H9 (cell line): ENCODE measurements around the gene KLHL2. TPM values are rescaled to one million over a fixed set of nuclear protein-coding genes. Genes with fewer than 3 reads are reported as not detected.

Experiments
- DNase-seq: peaks from one replicate; pipeline ENCODE4 v3.0.0-alpha.2; 2017
- H2AFZ ChIP-seq: one replicate; pipeline ENCODE4 v1.6.1; 2013; ENCODE audit warnings: mild to moderate bottlenecking, low read length, control low read depth, moderate library complexity
- H2AK5ac ChIP-seq: 2 replicates; pipeline ENCODE4 v1.6.1; 2013; ENCODE audit warnings: low read length, control low read depth, mixed read lengths; ENCODE audit not compliant: insufficient read length
- H2BK120ac ChIP-seq: one replicate; pipeline ENCODE4 v1.6.1; 2013; ENCODE audit warnings: low read depth, mild to moderate bottlenecking, low read length, control low read depth, inconsistent platforms; ENCODE audit not compliant: poor library complexity, severe bottlenecking
- H2BK12ac ChIP-seq: 2 replicates; pipeline ENCODE4 v1.6.1; 2013; ENCODE audit warnings: low read length, control low read depth, mixed read lengths, low read depth; ENCODE audit not compliant: insufficient read length
- H2BK15ac ChIP-seq: 2 replicates; pipeline ENCODE4 v1.6.1; 2013; ENCODE audit warnings: low read depth, low read length, control low read depth
- H2BK20ac ChIP-seq: one replicate; pipeline ENCODE4 v1.6.1; 2013; ENCODE audit warnings: low read depth, mild to moderate bottlenecking, low read length, control low read depth, inconsistent platforms; ENCODE audit not compliant: poor library complexity, severe bottlenecking
- H2BK5ac ChIP-seq: 2 replicates; pipeline ENCODE4 v1.6.1; 2013; ENCODE audit warnings: low read length, control low read depth, mixed read lengths; ENCODE audit not compliant: insufficient read length
- H3K14ac ChIP-seq: 2 replicates; pipeline ENCODE4 v1.6.1; 2013; ENCODE audit warnings: low read length, control low read depth; ENCODE audit not compliant: insufficient read depth
- H3K18ac ChIP-seq: 2 replicates; pipeline ENCODE4 v1.6.1; 2013; ENCODE audit warnings: low read depth, mild to moderate bottlenecking, mixed read lengths, low read length, control low read depth; ENCODE audit not compliant: insufficient read length
- H3K23ac ChIP-seq: 2 replicates; pipeline ENCODE4 v1.6.1; 2013; ENCODE audit warnings: low read length, control low read depth, mixed read lengths, low read depth; ENCODE audit not compliant: insufficient read length
- H3K23me2 ChIP-seq: 2 replicates; pipeline ENCODE4 v1.6.1; 2013; ENCODE audit warnings: low read depth, mild to moderate bottlenecking, mixed read lengths, low read length, control low read depth; ENCODE audit not compliant: insufficient read length, poor library complexity, severe bottlenecking
- H3K27ac ChIP-seq: 2 replicates; pipeline ENCODE4 v1.5.1; 2013; ENCODE audit warnings: low read length, control low read depth, mixed read lengths, low read depth; ENCODE audit not compliant: insufficient read length
- H3K27me3 ChIP-seq: 2 replicates; pipeline ENCODE4 v1.6.1; 2013; ENCODE audit warnings: low read length, control low read depth, inconsistent platforms; ENCODE audit not compliant: insufficient read depth
- H3K4ac ChIP-seq: 2 replicates; pipeline ENCODE4 v1.6.1; 2013; ENCODE audit warnings: low read depth, mild to moderate bottlenecking, control low read depth, inconsistent platforms, low read length, moderate library complexity
- H3K4me1 ChIP-seq: 2 replicates; pipeline ENCODE4 v1.6.1; 2013; ENCODE audit warnings: low read length, control low read depth, inconsistent platforms; ENCODE audit not compliant: insufficient read depth
- H3K4me2 ChIP-seq: 2 replicates; pipeline ENCODE4 v1.6.1; 2013; ENCODE audit warnings: low read length, control low read depth, mixed read lengths; ENCODE audit not compliant: insufficient read length, insufficient read depth
- H3K56ac ChIP-seq: 2 replicates; pipeline ENCODE4 v1.6.1; 2013; ENCODE audit warnings: low read depth, mild to moderate bottlenecking, mixed read lengths, low read length, control low read depth; ENCODE audit not compliant: insufficient read length
- H3K79me1 ChIP-seq: 2 replicates; pipeline ENCODE4 v1.6.1; 2013; ENCODE audit warnings: low read depth, mild to moderate bottlenecking, moderate library complexity, low read length, control low read depth, inconsistent platforms; ENCODE audit not compliant: insufficient read depth, poor library complexity, severe bottlenecking
- H3K79me2 ChIP-seq: 2 replicates; pipeline ENCODE4 v1.6.1; 2013; ENCODE audit warnings: low read length, control low read depth, inconsistent platforms; ENCODE audit not compliant: insufficient read depth
- H3K9ac ChIP-seq: 2 replicates; pipeline ENCODE4 v1.6.1; 2013; ENCODE audit warnings: low read length, control low read depth, mixed read lengths; ENCODE audit not compliant: insufficient read length; ENCODE audit errors: extremely low read depth
- H3K9me3 ChIP-seq: one replicate; pipeline ENCODE4 v1.6.1; 2013; ENCODE audit warnings: low read depth, low read length, inconsistent platforms; ENCODE audit not compliant: control insufficient read depth
- H3T11ph ChIP-seq: one replicate; pipeline ENCODE4 v1.6.1; 2013; ENCODE audit warnings: mild to moderate bottlenecking, low read length, control low read depth, inconsistent platforms
- H4K20me1 ChIP-seq: one replicate; pipeline ENCODE4 v1.6.1; 2013; ENCODE audit not compliant: control insufficient read depth, insufficient read length, insufficient read depth
- H4K5ac ChIP-seq: 2 replicates; pipeline ENCODE4 v1.6.1; 2013; ENCODE audit warnings: low read depth, mild to moderate bottlenecking, mixed read lengths, low read length, control low read depth; ENCODE audit not compliant: insufficient read length
- H4K8ac ChIP-seq: replicated peaks from 2 replicates; pipeline ENCODE4 v1.6.1; 2013; ENCODE audit warnings: low read length, control low read depth, mixed read lengths, low read depth; ENCODE audit not compliant: insufficient read length
- H4K91ac ChIP-seq: 2 replicates; pipeline ENCODE4 v1.6.1; 2013; ENCODE audit warnings: low read depth, mild to moderate bottlenecking, moderate library complexity, mixed read lengths, low read length, control low read depth; ENCODE audit not compliant: insufficient read length
- H3K27ac Mint-ChIP-seq, 3 experiments: 2 replicates in 2 of 3; 3 replicates in 1 of 3; pipeline ENCODE4 v1.8.0; 2020 to 2021; ENCODE audit warnings: mixed read lengths in 3 of 3, mild to moderate bottlenecking in 1 of 3, moderate library complexity in 1 of 3
- H3K27me3 Mint-ChIP-seq: 2 replicates; pipeline ENCODE4 v1.8.0; 2021; ENCODE audit warnings: low read depth, mild to moderate bottlenecking, moderate library complexity, mixed read lengths
- H3K36me3 Mint-ChIP-seq, 3 experiments: 2 replicates in 2 of 3; 3 replicates in 1 of 3; pipeline ENCODE4 v1.8.0; 2020 to 2021; ENCODE audit warnings: low read depth in 3 of 3, mixed read lengths in 3 of 3; ENCODE audit not compliant: insufficient read depth in 1 of 3
- H3K4me1 Mint-ChIP-seq, 2 experiments: 2 replicates each; pipeline ENCODE4 v1.8.0; 2020; ENCODE audit warnings: mixed read lengths in 2 of 2
- H3K4me3 Mint-ChIP-seq, 2 experiments: 2 replicates in 1 of 2; 3 replicates in 1 of 2; pipeline ENCODE4 v1.8.0; 2020 to 2021; ENCODE audit warnings: mild to moderate bottlenecking in 2 of 2, mixed read lengths in 2 of 2, moderate library complexity in 1 of 2
- H3K9me3 Mint-ChIP-seq, 2 experiments: 2 replicates in 1 of 2; 3 replicates in 1 of 2; pipeline ENCODE4 v1.8.0; 2020; ENCODE audit warnings: mild to moderate bottlenecking in 2 of 2, mixed read lengths in 2 of 2, moderate library complexity in 1 of 2
- WGBS: extraction: QIAGEN DNeasy Blood & Tissue Kit; methylation state at CpG from one replicate; pipeline ENCODE4 v1.1.7; 2013; ENCODE audit warnings: missing lambda C conversion rate, low lambda C conversion rate, mixed read lengths; ENCODE audit not compliant: insufficient read length; ENCODE audit errors: extremely low coverage; 5-methylcytosine and 5-hydroxymethylcytosine counted together
- total RNA-seq: library from RNA; stranded (reverse); gene quantifications from 2 replicates; pipeline ENCODE4 v1.2.1, GENCODE V29; 2021
- TF ChIP-seq, protein P1 (sequence below): fragments of 200-600 bp; sonication (generic); conservative IDR thresholded peaks from 3 replicates; pipeline ENCODE4 v1.8.0; 2021; ENCODE audit warnings: antibody characterized with exemption, mild to moderate bottlenecking

The KLHL2 gene
- total RNA-seq, 1 experiment from 2014 or later, result 14.3 TPM

DNA sequence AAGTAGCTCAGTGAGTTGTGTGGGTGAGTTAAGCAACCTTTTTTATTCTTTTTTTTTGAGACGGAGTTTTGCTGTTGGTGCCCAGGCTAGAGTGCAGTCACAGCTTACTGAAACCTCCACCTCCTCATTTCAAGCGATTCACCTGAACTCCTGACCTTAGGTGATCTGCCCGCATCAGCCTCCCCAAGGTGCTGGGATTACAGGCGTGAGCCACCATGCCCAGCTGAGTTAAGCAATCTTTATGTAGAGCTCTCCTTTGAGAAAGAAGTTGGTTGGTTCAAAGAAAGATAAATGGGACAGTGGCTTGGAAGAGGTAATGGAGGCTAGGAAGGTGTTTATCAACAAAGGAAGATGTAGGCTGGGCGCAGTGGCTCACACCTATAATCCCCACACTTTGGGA, 123.3 kb downstream of the KLHL2 start:
- Mint-ChIP-seq H3K36me3 (peaks cover 31 to 42% (median 36%) of the 10 kb centered on the region in 3 experiments), H3K9me3 (no peaks in the 10 kb centered on the region), H3K4me3 (peak overlapping the region in 1 of 2 experiments; percentile 49; a peak in 2 of 5 replicates), H3K27me3 (no peaks in the 10 kb centered on the region), H3K27ac (peak overlapping the region; percentile 1 to 59 (median 21); a peak in 4 of 7 replicates), H3K4me1 (peaks cover 48 to 53% of the 10 kb centered on the region in 2 experiments)
- Histone ChIP-seq H3K27me3 (no peaks in the 10 kb centered on the region), H2BK12ac (no peak overlapping the region), H2AFZ (no peak overlapping the region), H2BK120ac (no peak overlapping the region), H3K23ac (no peak overlapping the region), H3K18ac (no peak overlapping the region), H2AK5ac (no peak overlapping the region), H3K23me2 (peaks cover 11% of the 10 kb centered on the region), H3K9ac (peak overlapping the region; percentile 73), H3T11ph (no peak overlapping the region), H3K4ac (no peak overlapping the region), H3K9me3 (no peaks in the 10 kb centered on the region), H3K4me1 (no peaks in the 10 kb centered on the region; the same call in 1 of the 2 replicates), H4K8ac (no peak overlapping the region), H4K5ac (no peak overlapping the region), H2BK15ac (no peak overlapping the region), H3K27ac (no peak overlapping the region), H3K4me2 (peak overlapping the region; percentile 94), H3K14ac (no peak overlapping the region), H2BK5ac (no peak overlapping the region), H2BK20ac (no peak overlapping the region), H3K79me2 (peaks cover 70% of the 10 kb centered on the region), H4K91ac (no peak overlapping the region), H4K20me1 (no peaks in the 10 kb centered on the region), H3K56ac (no peak overlapping the region), H3K79me1 (no peaks in the 10 kb centered on the region)
- WGBS, result no CpG with 5 or more reads among the region's 5 CpGs
- TF ChIP-seq, protein P1, sequence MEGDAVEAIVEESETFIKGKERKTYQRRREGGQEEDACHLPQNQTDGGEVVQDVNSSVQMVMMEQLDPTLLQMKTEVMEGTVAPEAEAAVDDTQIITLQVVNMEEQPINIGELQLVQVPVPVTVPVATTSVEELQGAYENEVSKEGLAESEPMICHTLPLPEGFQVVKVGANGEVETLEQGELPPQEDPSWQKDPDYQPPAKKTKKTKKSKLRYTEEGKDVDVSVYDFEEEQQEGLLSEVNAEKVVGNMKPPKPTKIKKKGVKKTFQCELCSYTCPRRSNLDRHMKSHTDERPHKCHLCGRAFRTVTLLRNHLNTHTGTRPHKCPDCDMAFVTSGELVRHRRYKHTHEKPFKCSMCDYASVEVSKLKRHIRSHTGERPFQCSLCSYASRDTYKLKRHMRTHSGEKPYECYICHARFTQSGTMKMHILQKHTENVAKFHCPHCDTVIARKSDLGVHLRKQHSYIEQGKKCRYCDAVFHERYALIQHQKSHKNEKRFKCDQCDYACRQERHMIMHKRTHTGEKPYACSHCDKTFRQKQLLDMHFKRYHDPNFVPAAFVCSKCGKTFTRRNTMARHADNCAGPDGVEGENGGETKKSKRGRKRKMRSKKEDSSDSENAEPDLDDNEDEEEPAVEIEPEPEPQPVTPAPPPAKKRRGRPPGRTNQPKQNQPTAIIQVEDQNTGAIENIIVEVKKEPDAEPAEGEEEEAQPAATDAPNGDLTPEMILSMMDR, result no peak
- no peak for DNase-seq
